ENCODE results near the gene BAHCC1. TPM values are rescaled to one million over a fixed set of nuclear protein-coding genes. Genes with fewer than 3 reads are reported as not detected.
A peak's percentile ranks its signal among the peaks of the same experiment; 100 is the strongest.

BAHCC1 gene
- total and polyA plus RNA-seq, 9 of the 15 experiments (the other 6 are each of a cell fraction or from before 2014, with no cell fraction given) = 0.14 to 26.9 (median 5.0) TPM

DNA sequence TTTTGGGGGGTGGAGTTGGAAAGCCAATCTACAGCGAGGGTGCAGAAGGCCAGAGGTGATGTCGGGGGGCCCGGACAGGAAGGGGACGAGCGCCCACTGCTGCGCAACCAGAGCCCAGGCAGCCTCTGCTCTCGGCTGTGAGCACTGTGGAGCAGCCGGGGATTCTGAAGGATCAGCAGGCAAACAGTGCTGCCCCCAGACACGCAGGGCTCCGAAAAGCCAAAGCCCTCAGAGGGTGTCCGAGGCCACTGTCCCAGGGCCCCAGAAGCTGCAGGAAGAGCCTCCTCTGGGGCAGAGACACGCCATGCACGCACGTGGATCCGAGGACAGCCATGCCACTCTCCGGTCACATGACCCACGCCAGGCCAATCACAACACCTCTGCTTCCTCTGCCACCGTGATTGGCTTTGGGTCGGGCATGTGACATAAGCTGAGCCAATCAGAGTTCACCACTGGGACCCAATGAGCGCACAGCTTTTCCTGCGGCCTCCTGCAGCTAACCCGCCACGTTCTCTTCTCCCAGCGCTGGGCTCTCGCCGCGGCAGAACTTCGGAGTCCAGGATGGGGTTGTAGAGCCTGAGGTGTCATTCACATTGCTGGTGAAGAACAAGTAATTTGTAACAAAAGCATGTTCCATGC is 76.7 kb downstream of the BAHCC1 start (continued):
- TF ChIP-seq, protein P1, sequence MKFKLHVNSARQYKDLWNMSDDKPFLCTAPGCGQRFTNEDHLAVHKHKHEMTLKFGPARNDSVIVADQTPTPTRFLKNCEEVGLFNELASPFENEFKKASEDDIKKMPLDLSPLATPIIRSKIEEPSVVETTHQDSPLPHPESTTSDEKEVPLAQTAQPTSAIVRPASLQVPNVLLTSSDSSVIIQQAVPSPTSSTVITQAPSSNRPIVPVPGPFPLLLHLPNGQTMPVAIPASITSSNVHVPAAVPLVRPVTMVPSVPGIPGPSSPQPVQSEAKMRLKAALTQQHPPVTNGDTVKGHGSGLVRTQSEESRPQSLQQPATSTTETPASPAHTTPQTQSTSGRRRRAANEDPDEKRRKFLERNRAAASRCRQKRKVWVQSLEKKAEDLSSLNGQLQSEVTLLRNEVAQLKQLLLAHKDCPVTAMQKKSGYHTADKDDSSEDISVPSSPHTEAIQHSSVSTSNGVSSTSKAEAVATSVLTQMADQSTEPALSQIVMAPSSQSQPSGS (CRISPR knock-in tag; IDR thresholded peaks at IDR 0.05) = 0 out of 2 replicates have a peak, but pooled peaks have one; percentile 35
- TF ChIP-seq ZNF408 (CRISPR knock-in tag; IDR thresholded peaks at IDR 0.05; ENCODE audit: low read depth) (no peak), SP1 (CRISPR knock-in tag; IDR thresholded peaks at IDR 0.05) (peak; percentile 65), EP300 (IDR thresholded peaks at IDR 0.05; ENCODE audit: low read length) (no peak), NFYB (IDR thresholded peaks at IDR 0.05; ENCODE audit: extremely low read depth, insufficient read length) (peak; percentile 96), ZNF644 (tag; IDR thresholded peaks at IDR 0.05; ENCODE audit: low read depth) (0 out of 2 replicates have a peak, but pooled peaks have one; percentile 63), CREM (IDR thresholded peaks at IDR 0.05; ENCODE audit: low read depth) (peak; percentile 41)
- TF ChIP-seq, protein P2, sequence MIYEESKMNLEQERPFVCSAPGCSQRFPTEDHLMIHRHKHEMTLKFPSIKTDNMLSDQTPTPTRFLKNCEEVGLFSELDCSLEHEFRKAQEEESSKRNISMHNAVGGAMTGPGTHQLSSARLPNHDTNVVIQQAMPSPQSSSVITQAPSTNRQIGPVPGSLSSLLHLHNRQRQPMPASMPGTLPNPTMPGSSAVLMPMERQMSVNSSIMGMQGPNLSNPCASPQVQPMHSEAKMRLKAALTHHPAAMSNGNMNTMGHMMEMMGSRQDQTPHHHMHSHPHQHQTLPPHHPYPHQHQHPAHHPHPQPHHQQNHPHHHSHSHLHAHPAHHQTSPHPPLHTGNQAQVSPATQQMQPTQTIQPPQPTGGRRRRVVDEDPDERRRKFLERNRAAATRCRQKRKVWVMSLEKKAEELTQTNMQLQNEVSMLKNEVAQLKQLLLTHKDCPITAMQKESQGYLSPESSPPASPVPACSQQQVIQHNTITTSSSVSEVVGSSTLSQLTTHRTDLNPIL (CRISPR knock-in tag; IDR thresholded peaks at IDR 0.05) = no peak
- TF ChIP-seq, protein P3, sequence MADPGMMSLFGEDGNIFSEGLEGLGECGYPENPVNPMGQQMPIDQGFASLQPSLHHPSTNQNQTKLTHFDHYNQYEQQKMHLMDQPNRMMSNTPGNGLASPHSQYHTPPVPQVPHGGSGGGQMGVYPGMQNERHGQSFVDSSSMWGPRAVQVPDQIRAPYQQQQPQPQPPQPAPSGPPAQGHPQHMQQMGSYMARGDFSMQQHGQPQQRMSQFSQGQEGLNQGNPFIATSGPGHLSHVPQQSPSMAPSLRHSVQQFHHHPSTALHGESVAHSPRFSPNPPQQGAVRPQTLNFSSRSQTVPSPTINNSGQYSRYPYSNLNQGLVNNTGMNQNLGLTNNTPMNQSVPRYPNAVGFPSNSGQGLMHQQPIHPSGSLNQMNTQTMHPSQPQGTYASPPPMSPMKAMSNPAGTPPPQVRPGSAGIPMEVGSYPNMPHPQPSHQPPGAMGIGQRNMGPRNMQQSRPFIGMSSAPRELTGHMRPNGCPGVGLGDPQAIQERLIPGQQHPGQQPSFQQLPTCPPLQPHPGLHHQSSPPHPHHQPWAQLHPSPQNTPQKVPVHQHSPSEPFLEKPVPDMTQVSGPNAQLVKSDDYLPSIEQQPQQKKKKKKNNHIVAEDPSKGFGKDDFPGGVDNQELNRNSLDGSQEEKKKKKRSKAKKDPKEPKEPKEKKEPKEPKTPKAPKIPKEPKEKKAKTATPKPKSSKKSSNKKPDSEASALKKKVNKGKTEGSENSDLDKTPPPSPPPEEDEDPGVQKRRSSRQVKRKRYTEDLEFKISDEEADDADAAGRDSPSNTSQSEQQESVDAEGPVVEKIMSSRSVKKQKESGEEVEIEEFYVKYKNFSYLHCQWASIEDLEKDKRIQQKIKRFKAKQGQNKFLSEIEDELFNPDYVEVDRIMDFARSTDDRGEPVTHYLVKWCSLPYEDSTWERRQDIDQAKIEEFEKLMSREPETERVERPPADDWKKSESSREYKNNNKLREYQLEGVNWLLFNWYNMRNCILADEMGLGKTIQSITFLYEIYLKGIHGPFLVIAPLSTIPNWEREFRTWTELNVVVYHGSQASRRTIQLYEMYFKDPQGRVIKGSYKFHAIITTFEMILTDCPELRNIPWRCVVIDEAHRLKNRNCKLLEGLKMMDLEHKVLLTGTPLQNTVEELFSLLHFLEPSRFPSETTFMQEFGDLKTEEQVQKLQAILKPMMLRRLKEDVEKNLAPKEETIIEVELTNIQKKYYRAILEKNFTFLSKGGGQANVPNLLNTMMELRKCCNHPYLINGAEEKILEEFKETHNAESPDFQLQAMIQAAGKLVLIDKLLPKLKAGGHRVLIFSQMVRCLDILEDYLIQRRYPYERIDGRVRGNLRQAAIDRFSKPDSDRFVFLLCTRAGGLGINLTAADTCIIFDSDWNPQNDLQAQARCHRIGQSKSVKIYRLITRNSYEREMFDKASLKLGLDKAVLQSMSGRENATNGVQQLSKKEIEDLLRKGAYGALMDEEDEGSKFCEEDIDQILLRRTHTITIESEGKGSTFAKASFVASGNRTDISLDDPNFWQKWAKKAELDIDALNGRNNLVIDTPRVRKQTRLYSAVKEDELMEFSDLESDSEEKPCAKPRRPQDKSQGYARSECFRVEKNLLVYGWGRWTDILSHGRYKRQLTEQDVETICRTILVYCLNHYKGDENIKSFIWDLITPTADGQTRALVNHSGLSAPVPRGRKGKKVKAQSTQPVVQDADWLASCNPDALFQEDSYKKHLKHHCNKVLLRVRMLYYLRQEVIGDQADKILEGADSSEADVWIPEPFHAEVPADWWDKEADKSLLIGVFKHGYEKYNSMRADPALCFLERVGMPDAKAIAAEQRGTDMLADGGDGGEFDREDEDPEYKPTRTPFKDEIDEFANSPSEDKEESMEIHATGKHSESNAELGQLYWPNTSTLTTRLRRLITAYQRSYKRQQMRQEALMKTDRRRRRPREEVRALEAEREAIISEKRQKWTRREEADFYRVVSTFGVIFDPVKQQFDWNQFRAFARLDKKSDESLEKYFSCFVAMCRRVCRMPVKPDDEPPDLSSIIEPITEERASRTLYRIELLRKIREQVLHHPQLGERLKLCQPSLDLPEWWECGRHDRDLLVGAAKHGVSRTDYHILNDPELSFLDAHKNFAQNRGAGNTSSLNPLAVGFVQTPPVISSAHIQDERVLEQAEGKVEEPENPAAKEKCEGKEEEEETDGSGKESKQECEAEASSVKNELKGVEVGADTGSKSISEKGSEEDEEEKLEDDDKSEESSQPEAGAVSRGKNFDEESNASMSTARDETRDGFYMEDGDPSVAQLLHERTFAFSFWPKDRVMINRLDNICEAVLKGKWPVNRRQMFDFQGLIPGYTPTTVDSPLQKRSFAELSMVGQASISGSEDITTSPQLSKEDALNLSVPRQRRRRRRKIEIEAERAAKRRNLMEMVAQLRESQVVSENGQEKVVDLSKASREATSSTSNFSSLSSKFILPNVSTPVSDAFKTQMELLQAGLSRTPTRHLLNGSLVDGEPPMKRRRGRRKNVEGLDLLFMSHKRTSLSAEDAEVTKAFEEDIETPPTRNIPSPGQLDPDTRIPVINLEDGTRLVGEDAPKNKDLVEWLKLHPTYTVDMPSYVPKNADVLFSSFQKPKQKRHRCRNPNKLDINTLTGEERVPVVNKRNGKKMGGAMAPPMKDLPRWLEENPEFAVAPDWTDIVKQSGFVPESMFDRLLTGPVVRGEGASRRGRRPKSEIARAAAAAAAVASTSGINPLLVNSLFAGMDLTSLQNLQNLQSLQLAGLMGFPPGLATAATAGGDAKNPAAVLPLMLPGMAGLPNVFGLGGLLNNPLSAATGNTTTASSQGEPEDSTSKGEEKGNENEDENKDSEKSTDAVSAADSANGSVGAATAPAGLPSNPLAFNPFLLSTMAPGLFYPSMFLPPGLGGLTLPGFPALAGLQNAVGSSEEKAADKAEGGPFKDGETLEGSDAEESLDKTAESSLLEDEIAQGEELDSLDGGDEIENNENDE (IDR thresholded peaks at IDR 0.05; ENCODE audit: low read depth, low read length) = no peak
- TF ChIP-seq, protein P4, sequence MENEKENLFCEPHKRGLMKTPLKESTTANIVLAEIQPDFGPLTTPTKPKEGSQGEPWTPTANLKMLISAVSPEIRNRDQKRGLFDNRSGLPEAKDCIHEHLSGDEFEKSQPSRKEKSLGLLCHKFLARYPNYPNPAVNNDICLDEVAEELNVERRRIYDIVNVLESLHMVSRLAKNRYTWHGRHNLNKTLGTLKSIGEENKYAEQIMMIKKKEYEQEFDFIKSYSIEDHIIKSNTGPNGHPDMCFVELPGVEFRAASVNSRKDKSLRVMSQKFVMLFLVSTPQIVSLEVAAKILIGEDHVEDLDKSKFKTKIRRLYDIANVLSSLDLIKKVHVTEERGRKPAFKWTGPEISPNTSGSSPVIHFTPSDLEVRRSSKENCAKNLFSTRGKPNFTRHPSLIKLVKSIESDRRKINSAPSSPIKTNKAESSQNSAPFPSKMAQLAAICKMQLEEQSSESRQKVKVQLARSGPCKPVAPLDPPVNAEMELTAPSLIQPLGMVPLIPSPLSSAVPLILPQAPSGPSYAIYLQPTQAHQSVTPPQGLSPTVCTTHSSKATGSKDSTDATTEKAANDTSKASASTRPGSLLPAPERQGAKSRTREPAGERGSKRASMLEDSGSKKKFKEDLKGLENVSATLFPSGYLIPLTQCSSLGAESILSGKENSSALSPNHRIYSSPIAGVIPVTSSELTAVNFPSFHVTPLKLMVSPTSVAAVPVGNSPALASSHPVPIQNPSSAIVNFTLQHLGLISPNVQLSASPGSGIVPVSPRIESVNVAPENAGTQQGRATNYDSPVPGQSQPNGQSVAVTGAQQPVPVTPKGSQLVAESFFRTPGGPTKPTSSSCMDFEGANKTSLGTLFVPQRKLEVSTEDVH (IDR thresholded peaks at IDR 0.05; ENCODE audit: low read depth, partially characterized antibody) = no peak
